GM23338 (cell line): Measurements from ENCODE around the gene PMEL. TPM values are rescaled to one million over a fixed set of nuclear protein-coding genes. Genes with fewer than 3 reads are reported as not detected.
"Not testable (repeated sequence)": the region's sequence is repeated elsewhere in the genome, so short reads cannot be mapped to it uniquely, and the experiment has no call there.

Experiments used
- ATAC-seq: fragments of 200-7000 bp; cut with Tn5 transposase; 3 replicates; pipeline ENCODE4 v1.9.1; 2020
- DNase-seq: peaks from one replicate; pipeline ENCODE4 v3.0.0-alpha.2; 2015; ENCODE audit warnings: low spot score
- H2AFZ ChIP-seq: fragments of 200-600 bp; sonication (generic); 2 replicates; pipeline ENCODE4 v1.8.0; 2016; ENCODE audit warnings: antibody characterized with exemption, mild to moderate bottlenecking, moderate library complexity
- H3F3A ChIP-seq: fragments of 200-600 bp; sonication (generic); replicated peaks from 2 replicates; pipeline ENCODE4 v1.8.0; 2017; ENCODE audit warnings: antibody characterized with exemption, mixed run types, low read depth
- H3K27ac ChIP-seq: fragments of 200-600 bp; sonication (generic); 2 replicates; pipeline ENCODE4 v1.6.1; 2016; ENCODE audit warnings: low read depth
- H3K27me3 ChIP-seq: fragments of 200-600 bp; sonication (generic); 2 replicates; pipeline ENCODE4 v1.8.0; 2016; ENCODE audit warnings: mild to moderate bottlenecking, mixed run types, moderate library complexity; ENCODE audit not compliant: insufficient read depth
- H3K36me3 ChIP-seq: fragments of 200-600 bp; sonication (generic); 2 replicates; pipeline ENCODE4 v1.8.0; 2016; ENCODE audit warnings: mild to moderate bottlenecking; ENCODE audit not compliant: insufficient read depth
- H3K4me1 ChIP-seq: fragments of 200-600 bp; sonication (generic); 2 replicates; pipeline ENCODE4 v1.8.0; 2016; ENCODE audit warnings: mild to moderate bottlenecking, moderate library complexity; ENCODE audit not compliant: insufficient read depth
- H3K4me2 ChIP-seq: fragments of 200-600 bp; sonication (generic); 2 replicates; pipeline ENCODE4 v1.7.1; 2017; ENCODE audit warnings: mixed run types
- H3K4me3 ChIP-seq: fragments of 200-600 bp; sonication (generic); 2 replicates; pipeline ENCODE4 v1.6.1; 2016; ENCODE audit warnings: mixed run types
- H3K79me2 ChIP-seq: fragments of 200-600 bp; sonication (generic); replicated peaks from 2 replicates; pipeline ENCODE4 v1.8.0; 2017; ENCODE audit warnings: mild to moderate bottlenecking; ENCODE audit not compliant: insufficient read depth
- H3K9me2 ChIP-seq: fragments of 200-600 bp; sonication (generic); 2 replicates; pipeline ENCODE4 v1.8.0; 2017; ENCODE audit not compliant: insufficient read depth
- H4K20me1 ChIP-seq: fragments of 200-600 bp; sonication (generic); replicated peaks from 2 replicates; pipeline ENCODE4 v1.8.0; 2017; ENCODE audit warnings: mild to moderate bottlenecking; ENCODE audit not compliant: insufficient read depth
- H3K27ac Mint-ChIP-seq: 2 replicates; pipeline ENCODE4 v1.8.0; 2020; ENCODE audit warnings: inconsistent platforms, mild to moderate bottlenecking, moderate library complexity, mixed read lengths
- H3K27me3 Mint-ChIP-seq: 3 replicates; pipeline ENCODE4 v1.8.0; 2022; ENCODE audit warnings: low read depth, mild to moderate bottlenecking, moderate library complexity, mixed read lengths, inconsistent platforms; ENCODE audit not compliant: insufficient read depth, poor library complexity
- H3K36me3 Mint-ChIP-seq: 3 replicates; pipeline ENCODE4 v1.8.0; 2021; ENCODE audit warnings: low read depth, mild to moderate bottlenecking, inconsistent platforms, moderate library complexity, mixed read lengths
- H3K4me1 Mint-ChIP-seq: 3 replicates; pipeline ENCODE4 v1.8.0; 2020; ENCODE audit warnings: mild to moderate bottlenecking, inconsistent platforms, mixed read lengths
- H3K4me3 Mint-ChIP-seq: 3 replicates; pipeline ENCODE4 v1.8.0; 2021; ENCODE audit warnings: moderate library complexity, mild to moderate bottlenecking, inconsistent platforms, mixed read lengths
- H3K9me3 Mint-ChIP-seq: 3 replicates; pipeline ENCODE4 v1.8.0; 2020; ENCODE audit warnings: moderate library complexity, mild to moderate bottlenecking, inconsistent platforms, mixed read lengths
- CREB1 ChIP-seq: fragments of 250-450 bp; sonication (Bioruptor Pico); IDR thresholded peaks from 2 replicates; pipeline ENCODE4 v1.5.0; 2020; ENCODE audit warnings: low read depth, mild to moderate bottlenecking, moderate library complexity
- POLR2AphosphoS5 ChIP-seq: IDR thresholded peaks from 2 replicates; pipeline ENCODE4 v1.6.1; 2016; ENCODE audit warnings: antibody characterized with exemption, low read depth
- polyA plus RNA-seq: library from polyadenylated mRNA; unstranded; fragments of >200 nt; fragmentation: Nextera tagmentation; extraction: Ambion mirVana; gene quantifications from 2 replicates; pipeline ENCODE4 v1.2.1, GENCODE V29; 2016
- total RNA-seq: library from RNA; depleted of rRNA; stranded (reverse); fragments of >200 nt; shearing (Covaris generic); gene quantifications from 2 replicates; pipeline ENCODE4 v1.2.3, GENCODE V29; 2014
- TF ChIP-seq, protein P1 (sequence below): fragments of 250-450 bp; sonication (Bioruptor Pico); IDR thresholded peaks from 2 replicates; pipeline ENCODE4 v1.5.0; 2020; ENCODE audit warnings: mild to moderate bottlenecking, moderate library complexity

The PMEL gene
- total and polyA plus RNA-seq, 2 experiments from 2014 or later = 68.1 to 108 TPM

DNA sequence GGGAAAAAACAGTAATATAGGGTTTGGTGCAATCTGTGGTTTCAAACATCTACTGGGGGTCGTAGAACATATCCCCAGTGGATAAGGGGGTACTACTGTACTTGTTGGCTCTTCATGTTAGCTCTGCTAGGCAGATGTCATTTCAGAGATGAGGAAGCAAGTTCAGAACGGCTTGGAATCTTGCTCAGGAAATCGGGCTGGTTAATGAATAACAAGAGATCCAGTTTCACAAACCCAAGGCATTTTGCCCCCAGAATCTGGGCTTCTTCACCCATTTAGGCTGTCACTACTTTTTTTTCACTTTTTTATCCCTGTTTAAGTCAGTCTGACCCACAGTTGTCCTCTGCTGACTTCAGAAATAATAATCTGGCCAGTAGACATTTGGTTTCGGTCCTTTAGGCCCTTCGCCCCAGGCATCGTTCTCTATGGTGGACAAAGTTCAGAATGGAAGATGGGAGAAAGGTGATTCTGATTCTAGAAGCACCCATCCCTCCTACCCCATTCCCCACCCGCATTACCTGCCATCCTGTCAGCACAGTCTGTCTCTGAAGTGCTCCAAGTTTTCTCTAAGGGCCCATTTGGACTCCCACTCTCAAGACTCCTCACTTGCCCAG, 35.8 kb upstream of the PMEL start (continued):
- TF ChIP-seq, protein P1, sequence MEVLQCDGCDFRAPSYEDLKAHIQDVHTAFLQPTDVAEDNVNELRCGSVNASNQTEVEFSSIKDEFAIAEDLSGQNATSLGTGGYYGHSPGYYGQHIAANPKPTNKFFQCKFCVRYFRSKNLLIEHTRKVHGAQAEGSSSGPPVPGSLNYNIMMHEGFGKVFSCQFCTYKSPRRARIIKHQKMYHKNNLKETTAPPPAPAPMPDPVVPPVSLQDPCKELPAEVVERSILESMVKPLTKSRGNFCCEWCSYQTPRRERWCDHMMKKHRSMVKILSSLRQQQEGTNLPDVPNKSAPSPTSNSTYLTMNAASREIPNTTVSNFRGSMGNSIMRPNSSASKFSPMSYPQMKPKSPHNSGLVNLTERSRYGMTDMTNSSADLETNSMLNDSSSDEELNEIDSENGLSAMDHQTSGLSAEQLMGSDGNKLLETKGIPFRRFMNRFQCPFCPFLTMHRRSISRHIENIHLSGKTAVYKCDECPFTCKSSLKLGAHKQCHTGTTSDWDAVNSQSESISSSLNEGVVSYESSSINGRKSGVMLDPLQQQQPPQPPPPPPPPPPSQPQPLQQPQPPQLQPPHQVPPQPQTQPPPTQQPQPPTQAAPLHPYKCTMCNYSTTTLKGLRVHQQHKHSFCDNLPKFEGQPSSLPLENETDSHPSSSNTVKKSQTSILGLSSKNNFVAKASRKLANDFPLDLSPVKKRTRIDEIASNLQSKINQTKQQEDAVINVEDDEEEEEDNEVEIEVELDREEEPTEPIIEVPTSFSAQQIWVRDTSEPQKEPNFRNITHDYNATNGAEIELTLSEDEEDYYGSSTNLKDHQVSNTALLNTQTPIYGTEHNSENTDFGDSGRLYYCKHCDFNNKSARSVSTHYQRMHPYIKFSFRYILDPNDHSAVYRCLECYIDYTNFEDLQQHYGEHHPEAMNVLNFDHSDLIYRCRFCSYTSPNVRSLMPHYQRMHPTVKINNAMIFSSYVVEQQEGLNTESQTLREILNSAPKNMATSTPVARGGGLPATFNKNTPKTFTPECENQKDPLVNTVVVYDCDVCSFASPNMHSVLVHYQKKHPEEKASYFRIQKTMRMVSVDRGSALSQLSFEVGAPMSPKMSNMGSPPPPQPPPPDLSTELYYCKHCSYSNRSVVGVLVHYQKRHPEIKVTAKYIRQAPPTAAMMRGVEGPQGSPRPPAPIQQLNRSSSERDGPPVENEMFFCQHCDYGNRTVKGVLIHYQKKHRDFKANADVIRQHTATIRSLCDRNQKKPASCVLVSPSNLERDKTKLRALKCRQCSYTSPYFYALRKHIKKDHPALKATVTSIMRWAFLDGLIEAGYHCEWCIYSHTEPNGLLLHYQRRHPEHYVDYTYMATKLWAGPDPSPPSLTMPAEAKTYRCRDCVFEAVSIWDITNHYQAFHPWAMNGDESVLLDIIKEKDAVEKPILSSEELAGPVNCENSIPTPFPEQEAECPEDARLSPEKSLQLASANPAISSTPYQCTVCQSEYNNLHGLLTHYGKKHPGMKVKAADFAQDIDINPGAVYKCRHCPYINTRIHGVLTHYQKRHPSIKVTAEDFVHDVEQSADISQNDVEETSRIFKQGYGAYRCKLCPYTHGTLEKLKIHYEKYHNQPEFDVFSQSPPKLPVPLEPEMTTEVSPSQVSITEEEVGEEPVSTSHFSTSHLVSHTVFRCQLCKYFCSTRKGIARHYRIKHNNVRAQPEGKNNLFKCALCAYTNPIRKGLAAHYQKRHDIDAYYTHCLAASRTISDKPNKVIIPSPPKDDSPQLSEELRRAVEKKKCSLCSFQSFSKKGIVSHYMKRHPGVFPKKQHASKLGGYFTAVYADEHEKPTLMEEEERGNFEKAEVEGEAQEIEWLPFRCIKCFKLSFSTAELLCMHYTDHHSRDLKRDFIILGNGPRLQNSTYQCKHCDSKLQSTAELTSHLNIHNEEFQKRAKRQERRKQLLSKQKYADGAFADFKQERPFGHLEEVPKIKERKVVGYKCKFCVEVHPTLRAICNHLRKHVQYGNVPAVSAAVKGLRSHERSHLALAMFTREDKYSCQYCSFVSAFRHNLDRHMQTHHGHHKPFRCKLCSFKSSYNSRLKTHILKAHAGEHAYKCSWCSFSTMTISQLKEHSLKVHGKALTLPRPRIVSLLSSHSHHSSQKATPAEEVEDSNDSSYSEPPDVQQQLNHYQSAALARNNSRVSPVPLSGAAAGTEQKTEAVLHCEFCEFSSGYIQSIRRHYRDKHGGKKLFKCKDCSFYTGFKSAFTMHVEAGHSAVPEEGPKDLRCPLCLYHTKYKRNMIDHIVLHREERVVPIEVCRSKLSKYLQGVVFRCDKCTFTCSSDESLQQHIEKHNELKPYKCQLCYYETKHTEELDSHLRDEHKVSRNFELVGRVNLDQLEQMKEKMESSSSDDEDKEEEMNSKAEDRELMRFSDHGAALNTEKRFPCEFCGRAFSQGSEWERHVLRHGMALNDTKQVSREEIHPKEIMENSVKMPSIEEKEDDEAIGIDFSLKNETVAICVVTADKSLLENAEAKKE (CRISPR knock-in tag) = no peak
- TF ChIP-seq CREB1 (CRISPR knock-in tag) = no peak
- TF ChIP-seq POLR2AphosphoS5 = no peak

DNA sequence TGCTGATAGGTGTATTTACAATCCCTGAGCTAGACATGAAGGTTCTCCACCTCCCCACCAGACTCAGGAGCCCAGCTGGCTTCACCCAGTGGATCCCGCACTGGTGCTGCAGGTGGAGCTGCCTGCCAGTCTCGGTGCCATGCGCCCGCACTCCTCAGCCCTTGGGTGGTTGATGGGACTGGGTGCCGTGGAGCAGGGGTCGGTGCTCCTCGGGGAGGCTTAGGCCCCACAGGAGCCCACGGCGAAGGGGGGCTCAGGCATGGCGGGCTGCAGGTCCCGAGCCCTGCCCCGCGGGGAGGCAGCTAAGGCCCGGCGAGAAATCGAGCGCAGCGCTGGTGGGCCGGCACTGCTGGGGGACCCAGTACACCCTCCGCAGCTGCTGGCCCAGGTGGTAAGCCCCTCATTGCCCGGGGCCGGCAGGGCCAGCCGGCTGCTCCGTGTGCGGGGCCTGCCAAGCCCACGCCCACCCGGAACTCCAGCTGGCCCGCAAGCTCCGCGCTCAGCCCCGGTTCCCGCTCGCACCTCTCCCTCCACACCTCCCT, 34.2 kb upstream of the PMEL start:
- H3K4me1 Mint-ChIP-seq, H2AFZ ChIP-seq, H3K9me3 Mint-ChIP-seq, H3K4me2 ChIP-seq, H4K20me1 ChIP-seq, H3K27ac ChIP-seq, H3F3A ChIP-seq, H3K27me3 ChIP-seq, DNase-seq, H3K27ac Mint-ChIP-seq, H3K27me3 Mint-ChIP-seq, H3K4me3 Mint-ChIP-seq, ATAC-seq, H3K36me3 ChIP-seq, H3K9me2 ChIP-seq, H3K79me2 ChIP-seq, H3K4me3 ChIP-seq, H3K4me1 ChIP-seq: not testable (repeated sequence)
- peaks cover 44% of the 10 kb centered on the region for H3K36me3 Mint-ChIP-seq

DNA sequence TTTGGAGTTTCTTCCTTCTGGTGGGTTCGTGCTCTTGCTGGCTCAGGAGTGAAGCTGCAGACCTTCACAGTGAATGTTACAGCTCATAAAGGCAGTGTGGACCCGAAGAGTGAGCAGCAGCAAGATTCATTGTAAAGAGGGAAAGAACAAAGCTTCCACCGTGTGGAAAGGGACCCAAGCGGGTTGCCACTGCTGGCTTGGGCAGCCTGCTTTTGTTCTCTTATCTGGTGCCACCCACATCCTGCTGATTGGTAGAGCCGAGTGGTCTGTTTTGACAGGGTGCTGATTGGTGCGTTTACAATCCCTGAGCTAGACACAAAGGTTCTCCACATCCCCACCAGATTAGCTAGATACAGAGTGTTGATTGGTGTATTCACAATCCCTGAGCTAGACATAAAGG, 33.7 kb upstream of the PMEL start:
- not testable (repeated sequence) for H4K20me1 ChIP-seq, H3K4me3 ChIP-seq, H3K36me3 ChIP-seq, H3K4me3 Mint-ChIP-seq, DNase-seq, H3K9me2 ChIP-seq, H3K4me2 ChIP-seq, H3K27ac ChIP-seq, H3K79me2 ChIP-seq, ATAC-seq, H3K4me1 Mint-ChIP-seq, H3K27me3 ChIP-seq, H3K9me3 Mint-ChIP-seq, H3K27me3 Mint-ChIP-seq, H3K4me1 ChIP-seq, H3F3A ChIP-seq, H2AFZ ChIP-seq
- peak overlapping the region; percentile 21; the same call in 1 of the 2 replicates for H3K27ac Mint-ChIP-seq
- peaks cover 39% of the 10 kb centered on the region for H3K36me3 Mint-ChIP-seq
